ENCODE measurements around the gene MYLK. TPM values are rescaled to one million over a fixed set of nuclear protein-coding genes. Genes with fewer than 3 reads are reported as not detected.

Gene MYLK
- polyA plus RNA-seq, 5 donors, result 332 to 513 (median 397) TPM

DNA sequence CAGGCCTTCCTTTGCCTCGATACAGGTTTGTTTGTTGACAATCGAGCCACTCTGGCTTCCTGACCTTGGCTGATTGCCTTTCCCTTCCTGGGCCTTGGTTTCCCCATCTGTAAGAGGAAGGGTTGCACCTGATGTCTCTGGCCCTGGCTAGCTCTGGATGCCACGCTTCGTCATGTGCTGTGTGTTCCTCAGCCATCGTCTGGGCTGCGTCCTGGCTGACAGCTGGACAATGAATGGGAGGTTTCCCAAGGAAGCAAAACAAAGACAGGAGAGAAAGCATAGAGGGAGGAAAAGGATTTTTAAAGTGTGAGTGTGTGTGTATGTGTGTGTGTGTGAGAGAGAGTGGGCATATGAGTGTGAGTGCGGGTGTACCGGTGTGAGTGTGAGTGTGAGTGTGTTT lies 234.0 kb downstream of the MYLK start:
- no peak for DNase-seq

DNA sequence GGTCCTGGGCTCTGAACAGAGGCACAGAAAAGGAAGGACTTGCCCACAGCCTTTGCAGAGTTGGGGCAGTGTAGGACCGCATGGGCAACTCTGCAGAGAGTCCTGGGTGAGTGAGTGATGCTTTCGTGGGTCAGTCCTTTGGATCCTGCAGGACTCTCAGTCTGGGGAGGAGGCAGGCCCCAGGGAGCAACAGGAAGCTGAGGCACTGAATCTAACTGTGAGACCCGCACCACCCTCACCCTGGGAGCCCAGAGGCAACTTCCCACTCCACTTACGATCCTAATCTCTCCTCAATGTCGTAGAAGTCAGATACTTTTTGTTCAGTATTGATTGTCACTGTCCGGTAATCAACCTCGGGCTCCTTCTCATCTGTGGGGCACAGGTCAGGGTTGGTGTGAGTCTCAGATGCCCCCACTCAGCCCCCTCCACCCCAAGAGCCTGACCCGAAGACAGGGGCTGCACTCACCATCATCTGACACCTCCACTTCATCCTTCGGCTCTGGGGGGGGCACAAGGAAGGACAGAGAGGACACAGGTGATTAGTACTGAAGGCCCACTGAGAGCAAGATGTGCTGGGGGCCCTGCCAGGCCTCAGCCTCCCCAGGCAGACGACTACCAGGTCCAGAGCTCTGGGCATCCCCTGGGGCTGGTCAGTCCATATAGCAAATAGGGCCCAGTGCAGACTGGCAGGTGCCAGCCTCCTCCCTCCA lies 235.3 kb downstream of the MYLK start:
- no peak for DNase-seq

GRCh38 chr3:123644358-123644757 lies 239.8 kb downstream of the MYLK start:
- no peak for DNase-seq

GRCh38 chr3:123642957-123643330 lies 241.2 kb downstream of the MYLK start:
- no peak for DNase-seq

GRCh38 chr3:123642182-123642956 lies 241.8 kb downstream of the MYLK start:
- peak; percentile 77 to 83 for DNase-seq

GRCh38 chr3:123641505-123641904 lies 242.6 kb downstream of the MYLK start:
- DNase-seq, result no peak

DNA sequence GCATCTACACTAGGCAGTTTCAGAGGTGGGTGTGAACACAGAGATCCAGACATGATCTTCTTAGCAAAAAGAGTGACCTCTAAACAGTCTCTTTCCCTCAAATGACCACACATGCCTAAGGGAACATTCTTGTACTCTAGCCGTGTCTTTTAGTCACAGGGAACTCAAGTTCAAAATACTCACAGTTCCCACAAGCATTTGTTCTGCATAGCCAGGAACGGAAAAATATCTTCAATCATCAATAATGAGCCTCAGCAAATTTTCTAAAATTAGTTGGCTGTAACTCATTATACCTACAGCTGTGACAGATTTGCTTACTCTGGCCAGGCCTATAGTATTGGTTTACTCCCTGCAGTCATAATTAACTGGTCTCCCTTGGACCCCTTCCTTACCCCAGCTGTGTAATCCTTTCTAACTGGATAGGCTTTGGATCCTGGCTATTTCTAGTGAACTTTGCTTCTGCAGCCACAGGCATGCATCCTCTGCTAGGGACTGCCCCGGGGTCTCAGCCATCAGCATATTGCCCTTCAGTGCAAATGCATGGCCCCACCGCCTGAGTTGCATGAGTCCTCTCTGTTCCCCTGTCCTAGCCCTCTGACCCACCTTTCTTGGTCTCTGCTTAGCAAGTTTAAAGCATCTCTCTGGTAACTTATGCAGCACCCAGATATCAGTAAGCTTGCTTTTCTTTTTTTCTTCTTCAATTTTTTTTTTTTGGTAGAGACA lies 243.2 kb downstream of the MYLK start:
- DNase-seq, result no peak

DNA sequence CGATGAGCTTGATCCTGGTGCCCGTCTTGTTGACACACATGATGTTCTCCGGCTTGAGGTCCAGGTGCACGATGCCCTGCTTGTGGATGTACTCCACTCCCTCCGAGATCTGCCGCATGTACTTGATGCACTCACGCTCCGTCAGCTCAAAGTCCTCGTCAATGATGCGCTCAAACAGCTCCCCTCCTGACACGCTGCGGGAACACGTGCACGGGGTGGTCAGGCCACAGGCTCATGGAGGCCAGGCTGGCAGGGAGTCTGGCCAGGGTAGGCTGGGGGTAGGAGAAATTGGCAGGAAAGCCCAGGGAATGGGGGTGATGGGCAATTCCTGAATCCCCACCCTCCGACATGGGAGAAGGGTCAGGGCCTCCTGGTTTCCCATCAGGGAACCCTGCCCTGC lies 243.8 kb downstream of the MYLK start:
- no peak for DNase-seq

DNA sequence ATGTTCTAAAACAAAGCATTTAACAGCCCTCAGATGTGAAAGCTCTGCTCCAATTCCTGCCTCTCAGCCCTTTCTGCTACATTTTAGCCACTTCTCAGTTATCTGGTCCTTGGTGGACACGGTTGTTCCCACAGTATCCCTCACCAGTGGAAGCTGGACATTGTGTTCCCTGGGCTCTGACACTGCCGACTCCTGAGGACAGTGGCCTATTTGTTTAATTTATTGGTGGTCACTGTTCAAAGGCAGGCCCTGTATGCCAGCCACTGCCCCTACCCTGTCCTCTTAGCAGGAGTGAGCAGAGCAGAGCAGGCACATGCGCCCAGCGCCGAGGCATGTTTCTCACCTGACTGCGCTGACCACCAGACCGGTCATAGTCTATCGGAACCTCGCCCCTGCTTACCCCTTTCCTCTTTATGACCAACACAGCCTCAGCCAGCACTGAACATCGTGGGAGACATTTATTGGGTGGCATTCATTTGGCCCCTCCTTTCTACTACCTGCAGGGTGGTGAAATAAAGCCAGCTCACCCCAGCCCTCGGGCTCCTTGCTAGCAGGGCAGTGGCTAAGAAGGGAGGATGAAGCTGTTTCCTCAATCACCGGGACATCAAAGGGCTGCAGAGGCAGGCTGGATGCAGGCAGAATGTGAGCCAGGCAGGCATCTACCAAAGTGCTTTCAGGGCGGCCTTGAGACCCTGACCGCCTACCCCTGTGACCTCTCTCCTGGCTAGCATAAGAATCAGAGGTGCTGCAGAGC lies 245.0 kb downstream of the MYLK start:
- no peak for DNase-seq

- DNase-seq, result no peak
These were observed 246.3 kb downstream of the MYLK start for GRCh38 chr3:123637841-123638240.

- DNase-seq, result no peak
These were observed 247.0 kb downstream of the MYLK start for GRCh38 chr3:123637131-123637530.

DNA sequence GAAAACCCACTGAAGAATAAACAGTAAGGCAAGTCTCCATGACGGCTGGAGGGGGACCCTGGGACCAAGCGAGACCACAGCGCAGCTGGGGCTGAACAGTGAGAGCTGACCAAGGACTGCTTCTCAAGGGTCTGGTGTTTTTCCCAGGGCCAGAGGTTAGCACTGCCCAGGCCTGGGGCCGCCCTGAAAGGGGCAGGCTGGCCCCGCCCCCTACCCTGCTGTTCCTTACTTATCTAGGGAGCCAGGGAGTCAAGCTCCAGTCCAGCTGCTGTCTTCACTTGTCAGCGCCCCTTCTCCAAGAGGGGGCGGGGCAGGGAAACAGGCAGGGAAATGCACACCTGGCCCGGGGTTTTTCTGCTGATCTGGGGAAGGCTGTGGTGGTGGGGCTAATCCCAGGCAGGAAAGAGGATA lies 247.7 kb downstream of the MYLK start:
- DNase-seq, result no peak

GRCh38 chr3:123635717-123636116 lies 248.4 kb downstream of the MYLK start:
- no peak for DNase-seq

DNA sequence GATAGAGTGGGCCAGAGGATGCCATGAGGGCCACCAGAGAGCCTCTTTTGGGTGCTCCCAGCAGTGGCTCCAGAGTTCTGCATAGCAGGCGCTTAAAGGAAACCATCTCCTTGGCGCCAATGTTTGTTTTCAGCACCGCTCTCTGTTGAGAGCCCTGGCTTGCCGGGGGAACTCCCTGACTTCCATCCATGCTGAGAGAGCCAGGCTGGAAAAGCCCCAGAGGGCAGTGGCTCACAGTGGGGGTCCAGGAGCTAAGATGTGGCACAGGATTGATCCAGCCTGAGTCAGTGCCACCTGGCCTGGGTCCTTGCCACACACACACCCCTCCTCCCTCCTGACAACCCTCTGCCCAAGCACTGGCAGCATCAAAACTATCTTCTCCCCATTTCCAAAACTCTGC lies 248.9 kb downstream of the MYLK start:
- no peak for DNase-seq

GRCh38 chr3:123634149-123635051 lies 249.7 kb downstream of the MYLK start:
- DNase-seq, result no peak

- DNase-seq, result no peak
These were observed 250.6 kb downstream of the MYLK start for GRCh38 chr3:123633530-123633929.

GRCh38 chr3:123632161-123632655 lies 251.9 kb downstream of the MYLK start:
- DNase-seq, result peak in 1 of 2 donors; percentile 36

DNA sequence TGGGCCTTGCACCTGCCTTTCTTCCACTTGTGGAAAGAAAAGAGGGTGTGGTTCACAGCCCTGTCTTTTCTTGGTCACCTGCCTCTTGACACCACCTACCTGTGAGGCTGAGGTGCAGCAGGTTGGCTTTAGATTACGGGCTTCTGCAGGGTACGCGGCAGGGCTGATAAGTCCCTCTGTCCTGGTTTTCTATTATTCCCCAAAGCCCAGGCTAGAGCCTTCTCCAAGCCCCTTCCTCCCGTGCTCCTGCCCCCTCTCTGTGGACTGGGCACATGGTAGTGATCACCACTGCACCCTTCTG lies 254.4 kb downstream of the MYLK start:
- no peak for DNase-seq

DNA sequence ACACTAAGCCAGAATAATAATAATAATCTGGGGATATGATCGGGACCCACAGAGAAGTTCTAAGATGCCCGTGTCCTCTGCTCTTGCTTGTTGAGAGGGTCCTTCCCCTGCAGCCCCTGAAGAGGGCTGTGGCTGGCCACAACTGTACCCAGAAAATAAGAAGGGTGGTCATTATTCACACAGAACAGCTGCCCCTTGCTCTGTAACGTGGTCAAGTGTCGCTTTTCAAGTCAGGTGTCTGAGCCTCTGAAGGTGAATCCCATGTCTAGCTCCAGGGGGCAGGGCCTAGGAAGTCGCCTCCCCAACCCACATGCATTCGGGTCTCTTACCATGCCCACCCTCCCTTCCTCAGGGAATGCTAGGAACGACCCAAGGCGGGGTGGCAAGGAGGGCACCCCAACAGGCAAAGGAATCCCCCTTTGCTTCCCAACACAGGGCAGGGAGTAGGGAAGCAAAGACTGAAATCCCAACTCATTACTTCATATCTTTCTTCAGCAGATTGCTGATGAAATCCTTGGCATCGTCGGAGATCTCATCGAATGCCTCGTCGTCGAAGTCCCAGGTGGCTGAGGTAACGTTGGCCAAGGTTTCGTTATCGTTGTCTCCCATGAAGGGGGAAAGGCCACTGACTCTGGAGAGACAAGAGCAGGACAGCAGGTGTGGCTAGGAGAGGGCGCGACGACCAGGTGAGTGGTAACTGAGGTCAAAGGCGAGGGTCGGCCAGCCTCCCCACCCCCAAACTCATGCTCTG lies 255.0 kb downstream of the MYLK start:
- DNase-seq, result no peak

All from right lung (tissue), 5 donors.